ENCODE measurements around the gene CCDC158. TPM values are rescaled to one million over a fixed set of nuclear protein-coding genes. Genes with fewer than 3 reads are reported as not detected.

The CCDC158 gene
- total and polyA plus RNA-seq, 2 experiments from 2014 or later = 0.21 to 0.27 TPM

GRCh38 chr4:76342191-76342590 is 78.8 kb downstream of the CCDC158 start:
- no peak for DNase-seq (ENCODE audit: low spot score)
- Histone ChIP-seq H3K9me2 (ENCODE audit: insufficient read depth) (0 out of 2 replicates have a peak, but pooled peaks cover 6% of the 10 kb centered on the region), H3K27ac (ENCODE audit: low read depth) (no peak overlapping the region), H3F3A (replicated peaks; ENCODE audit: low read depth) (no peaks in the 10 kb centered on the region), H3K4me2 (no peak overlapping the region), H3K27me3 (ENCODE audit: insufficient read depth) (no peaks in the 10 kb centered on the region), H4K20me1 (replicated peaks; ENCODE audit: insufficient read depth) (no peaks in the 10 kb centered on the region), H3K36me3 (ENCODE audit: insufficient read depth) (no peaks in the 10 kb centered on the region), H2AFZ (no peak overlapping the region), H3K4me3 (no peak overlapping the region), H3K79me2 (replicated peaks; ENCODE audit: insufficient read depth) (no peaks in the 10 kb centered on the region), H3K4me1 (ENCODE audit: insufficient read depth) (no peaks in the 10 kb centered on the region)
- ATAC-seq = no peak
- no peak overlapping the region for H3K27ac Mint-ChIP-seq
- TF ChIP-seq STAT1 (IDR thresholded peaks at IDR 0.05; ENCODE audit: unreplicated experiment) (no peak), ZNF331 (CRISPR knock-in tag; IDR thresholded peaks at IDR 0.05; ENCODE audit: low read depth) (no peak), CREB1 (CRISPR knock-in tag; IDR thresholded peaks at IDR 0.05; ENCODE audit: low read depth) (no peak), EZH2 (IDR thresholded peaks at IDR 0.05; ENCODE audit: low read depth, unreplicated experiment) (no peak), NANOG (IDR thresholded peaks at IDR 0.05; ENCODE audit: borderline replicate concordance) (no peak), JUNB (IDR thresholded peaks at IDR 0.05; ENCODE audit: unreplicated experiment) (no peak), CTCF (conservative IDR thresholded peaks at IDR 0.05; ENCODE audit: low read depth in 2 of 2) (no peak), EZH2phosphoT487 (IDR thresholded peaks at IDR 0.05; ENCODE audit: unreplicated experiment) (no peak), ZNF114 (CRISPR knock-in tag; IDR thresholded peaks at IDR 0.05) (no peak), POLR2AphosphoS5 (IDR thresholded peaks at IDR 0.05; ENCODE audit: low read depth) (no peak), ZNF462 (CRISPR knock-in tag; IDR thresholded peaks at IDR 0.05) (no peak)
- TF ChIP-seq, protein P1, sequence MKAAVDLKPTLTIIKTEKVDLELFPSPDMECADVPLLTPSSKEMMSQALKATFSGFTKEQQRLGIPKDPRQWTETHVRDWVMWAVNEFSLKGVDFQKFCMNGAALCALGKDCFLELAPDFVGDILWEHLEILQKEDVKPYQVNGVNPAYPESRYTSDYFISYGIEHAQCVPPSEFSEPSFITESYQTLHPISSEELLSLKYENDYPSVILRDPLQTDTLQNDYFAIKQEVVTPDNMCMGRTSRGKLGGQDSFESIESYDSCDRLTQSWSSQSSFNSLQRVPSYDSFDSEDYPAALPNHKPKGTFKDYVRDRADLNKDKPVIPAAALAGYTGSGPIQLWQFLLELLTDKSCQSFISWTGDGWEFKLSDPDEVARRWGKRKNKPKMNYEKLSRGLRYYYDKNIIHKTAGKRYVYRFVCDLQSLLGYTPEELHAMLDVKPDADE (IDR thresholded peaks at IDR 0.05) = no peak
- TF ChIP-seq, protein P2, sequence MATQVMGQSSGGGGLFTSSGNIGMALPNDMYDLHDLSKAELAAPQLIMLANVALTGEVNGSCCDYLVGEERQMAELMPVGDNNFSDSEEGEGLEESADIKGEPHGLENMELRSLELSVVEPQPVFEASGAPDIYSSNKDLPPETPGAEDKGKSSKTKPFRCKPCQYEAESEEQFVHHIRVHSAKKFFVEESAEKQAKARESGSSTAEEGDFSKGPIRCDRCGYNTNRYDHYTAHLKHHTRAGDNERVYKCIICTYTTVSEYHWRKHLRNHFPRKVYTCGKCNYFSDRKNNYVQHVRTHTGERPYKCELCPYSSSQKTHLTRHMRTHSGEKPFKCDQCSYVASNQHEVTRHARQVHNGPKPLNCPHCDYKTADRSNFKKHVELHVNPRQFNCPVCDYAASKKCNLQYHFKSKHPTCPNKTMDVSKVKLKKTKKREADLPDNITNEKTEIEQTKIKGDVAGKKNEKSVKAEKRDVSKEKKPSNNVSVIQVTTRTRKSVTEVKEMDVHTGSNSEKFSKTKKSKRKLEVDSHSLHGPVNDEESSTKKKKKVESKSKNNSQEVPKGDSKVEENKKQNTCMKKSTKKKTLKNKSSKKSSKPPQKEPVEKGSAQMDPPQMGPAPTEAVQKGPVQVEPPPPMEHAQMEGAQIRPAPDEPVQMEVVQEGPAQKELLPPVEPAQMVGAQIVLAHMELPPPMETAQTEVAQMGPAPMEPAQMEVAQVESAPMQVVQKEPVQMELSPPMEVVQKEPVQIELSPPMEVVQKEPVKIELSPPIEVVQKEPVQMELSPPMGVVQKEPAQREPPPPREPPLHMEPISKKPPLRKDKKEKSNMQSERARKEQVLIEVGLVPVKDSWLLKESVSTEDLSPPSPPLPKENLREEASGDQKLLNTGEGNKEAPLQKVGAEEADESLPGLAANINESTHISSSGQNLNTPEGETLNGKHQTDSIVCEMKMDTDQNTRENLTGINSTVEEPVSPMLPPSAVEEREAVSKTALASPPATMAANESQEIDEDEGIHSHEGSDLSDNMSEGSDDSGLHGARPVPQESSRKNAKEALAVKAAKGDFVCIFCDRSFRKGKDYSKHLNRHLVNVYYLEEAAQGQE (IDR thresholded peaks at IDR 0.05; ENCODE audit: unreplicated experiment) = no peak
- H3K9me3 Mint-ChIP-seq = peaks cover 7% of the 10 kb centered on the region; the same call in 2 of the 3 replicates
- no peaks in the 10 kb centered on the region for H3K27me3 Mint-ChIP-seq (ENCODE audit: insufficient read depth, low read depth, poor library complexity)
- no peak overlapping the region for H3K4me3 Mint-ChIP-seq
- no peaks in the 10 kb centered on the region for H3K4me1 Mint-ChIP-seq
- no peaks in the 10 kb centered on the region for H3K36me3 Mint-ChIP-seq (ENCODE audit: low read depth)
